GM10847 (cell line): ENCODE data around the gene CD164.

Experiments used
- POLR2A ChIP-seq: IDR thresholded peaks from 2 replicates; pipeline ENCODE4 v1.6.1; 2011; ENCODE audit not compliant: insufficient read length; ENCODE audit errors: extremely low read depth

CD164 gene

DNA sequence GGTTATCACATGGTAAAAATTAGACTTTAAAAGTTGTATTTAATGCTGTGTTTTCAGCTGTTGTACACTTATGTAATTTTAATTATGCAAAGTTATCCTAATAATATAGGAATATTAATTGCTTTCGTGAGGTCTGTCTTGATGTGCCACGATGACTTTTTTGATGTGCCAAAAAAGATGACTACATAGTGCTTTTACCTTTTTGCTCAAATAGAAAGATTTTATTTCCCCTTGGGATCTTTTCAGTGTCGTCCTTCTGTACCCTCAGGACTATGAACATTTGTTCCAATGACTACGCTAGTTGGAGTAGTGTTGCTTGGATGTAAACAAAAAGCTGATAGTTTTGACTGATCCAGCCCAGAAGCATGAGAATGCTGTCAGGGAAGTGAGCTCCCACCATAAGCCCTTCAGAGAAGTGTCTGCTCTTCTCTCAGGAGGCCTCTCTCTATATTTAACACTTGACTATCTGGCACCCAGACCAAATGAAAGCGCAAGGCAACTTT is 1.2 kb upstream of the CD164 start:
- no peak for TF ChIP-seq POLR2A

GRCh38 chr6:109382576-109383437 is 540 bp upstream of the CD164 start:
- TF ChIP-seq POLR2A = no peak

- no peak for TF ChIP-seq POLR2A
Measured at GRCh38 chr6:109381061-109381746, 1.1 kb downstream of the CD164 start.

- no peak for TF ChIP-seq POLR2A
Measured at GRCh38 chr6:109379711-109380110, 2.6 kb downstream of the CD164 start.

GRCh38 chr6:109377717-109378116 is 4.5 kb downstream of the CD164 start:
- no peak for TF ChIP-seq POLR2A

DNA sequence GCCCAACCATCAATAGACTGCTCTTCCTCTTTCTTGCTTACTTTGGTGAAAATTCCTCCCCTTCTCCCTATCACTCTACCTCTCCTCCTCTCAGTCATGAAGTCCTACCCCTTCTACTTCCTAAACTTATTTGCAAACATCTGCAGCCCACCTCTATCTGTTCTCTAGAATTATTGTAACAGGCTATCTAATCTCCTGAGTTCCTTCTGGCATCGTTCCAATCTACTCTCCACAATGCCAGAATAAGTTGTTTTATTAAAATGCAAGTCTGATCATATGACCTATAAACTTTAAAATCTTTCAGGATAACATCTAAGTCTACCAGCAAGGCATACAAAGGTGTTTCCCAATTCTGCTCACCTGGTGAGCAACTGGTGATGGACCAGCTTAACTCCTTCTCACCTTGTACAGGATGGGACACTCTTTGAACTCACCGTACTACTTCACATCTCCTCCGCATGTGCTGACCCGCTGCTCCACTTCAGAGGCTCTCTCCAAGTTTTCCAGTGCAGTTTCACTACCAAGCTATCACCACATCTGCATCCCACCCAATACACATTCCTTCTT is 7.9 kb downstream of the CD164 start:
- no peak for TF ChIP-seq POLR2A

GRCh38 chr6:109373762-109374161 is 8.5 kb downstream of the CD164 start:
- no peak for TF ChIP-seq POLR2A

DNA sequence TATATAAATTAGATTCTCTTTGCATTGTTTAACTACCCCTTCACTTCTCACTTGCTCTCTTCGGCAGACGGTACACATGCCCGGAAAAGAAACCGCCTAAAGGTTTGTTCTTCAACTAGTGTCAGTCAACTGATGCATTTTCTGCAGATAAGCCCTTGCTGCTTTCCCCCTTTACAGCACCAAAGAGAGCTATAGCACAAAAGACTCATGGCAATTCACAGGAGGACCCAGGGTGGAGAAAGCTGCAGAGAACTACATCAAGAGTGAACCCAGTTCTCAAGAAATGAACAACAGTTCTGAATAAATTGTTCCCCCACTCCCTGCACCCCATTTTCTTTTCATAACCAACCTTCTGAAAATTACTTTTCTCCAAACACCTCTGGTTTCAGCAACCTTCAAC is 8.9 kb downstream of the CD164 start:
- no peak for TF ChIP-seq POLR2A

DNA sequence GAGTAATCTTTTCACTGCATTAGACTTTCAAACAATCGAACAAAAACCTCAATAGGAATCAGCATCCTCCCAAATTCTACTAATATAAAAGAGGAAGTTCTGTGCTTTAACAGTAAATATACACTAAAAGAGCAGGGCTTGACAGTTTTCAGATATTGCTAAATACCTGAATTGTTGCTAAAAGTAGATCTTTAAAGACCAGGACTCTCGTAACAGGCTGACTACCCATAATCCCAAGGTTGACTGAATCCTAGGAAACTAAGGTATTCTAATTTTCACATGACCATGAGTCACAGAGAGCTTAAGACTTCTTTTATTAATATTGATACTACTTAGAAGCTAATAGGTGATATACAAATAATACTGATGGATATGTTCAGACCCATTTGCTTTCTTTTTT is 10.1 kb downstream of the CD164 start:
- no peak for TF ChIP-seq POLR2A

DNA sequence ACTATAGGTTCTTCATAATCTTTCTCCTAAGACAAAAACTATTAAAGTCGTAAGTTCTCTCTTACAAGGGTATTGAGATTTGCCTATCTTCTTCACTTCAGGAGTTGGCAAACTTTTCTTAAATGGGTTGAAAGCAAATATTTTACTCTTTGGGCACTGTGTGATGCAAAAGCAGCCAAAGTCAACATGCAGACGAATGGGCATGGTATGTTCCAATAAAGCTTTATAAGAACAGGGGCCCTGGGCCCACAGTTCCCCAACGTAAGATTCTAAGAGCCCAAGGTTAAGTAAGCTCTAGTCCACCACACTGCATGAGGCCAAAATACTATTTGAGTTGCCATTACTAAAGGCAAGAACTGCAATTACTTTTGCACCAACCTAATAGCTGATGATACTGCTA is 11.5 kb downstream of the CD164 start:
- no peak for TF ChIP-seq POLR2A

- TF ChIP-seq POLR2A = no peak
Measured at GRCh38 chr6:109370336-109370735, 11.9 kb downstream of the CD164 start.

DNA sequence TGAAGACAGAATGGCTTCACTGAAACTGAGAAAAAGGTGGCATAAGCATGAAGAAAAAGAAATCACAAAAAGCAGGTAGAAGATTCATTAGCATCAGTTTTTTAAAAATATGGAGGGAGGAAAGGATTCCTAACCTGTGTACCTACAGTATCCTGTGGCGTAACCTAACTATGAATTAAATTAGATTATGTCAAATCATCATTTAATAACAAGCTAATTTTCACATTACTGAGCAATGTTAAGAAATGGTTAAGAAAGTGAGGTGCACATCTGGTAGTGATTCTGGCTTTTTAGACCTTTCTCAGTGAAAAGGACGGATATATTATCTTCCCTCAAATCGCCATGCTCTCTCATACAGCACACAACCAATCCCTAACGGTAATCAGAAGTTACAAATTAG is 12.5 kb downstream of the CD164 start:
- no peak for TF ChIP-seq POLR2A

DNA sequence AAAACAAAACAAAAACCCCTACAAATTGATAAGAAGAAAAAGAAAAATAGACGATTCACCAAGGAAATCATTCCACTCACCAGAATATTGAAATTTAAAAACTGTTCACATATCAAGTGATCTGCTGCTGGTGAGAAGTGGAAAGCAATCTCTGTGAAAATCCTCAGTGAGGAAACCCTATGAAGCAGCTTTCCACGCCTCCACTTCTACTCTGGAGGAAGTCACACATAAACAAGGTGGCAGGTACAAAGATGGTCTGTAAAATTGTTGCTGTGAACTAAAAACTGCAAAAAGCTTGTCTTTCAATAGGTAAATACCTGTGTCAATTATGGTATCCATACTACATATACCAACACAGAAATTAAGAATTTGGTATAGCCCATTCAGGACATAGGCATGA is 18.5 kb downstream of the CD164 start:
- TF ChIP-seq POLR2A = no peak

DNA sequence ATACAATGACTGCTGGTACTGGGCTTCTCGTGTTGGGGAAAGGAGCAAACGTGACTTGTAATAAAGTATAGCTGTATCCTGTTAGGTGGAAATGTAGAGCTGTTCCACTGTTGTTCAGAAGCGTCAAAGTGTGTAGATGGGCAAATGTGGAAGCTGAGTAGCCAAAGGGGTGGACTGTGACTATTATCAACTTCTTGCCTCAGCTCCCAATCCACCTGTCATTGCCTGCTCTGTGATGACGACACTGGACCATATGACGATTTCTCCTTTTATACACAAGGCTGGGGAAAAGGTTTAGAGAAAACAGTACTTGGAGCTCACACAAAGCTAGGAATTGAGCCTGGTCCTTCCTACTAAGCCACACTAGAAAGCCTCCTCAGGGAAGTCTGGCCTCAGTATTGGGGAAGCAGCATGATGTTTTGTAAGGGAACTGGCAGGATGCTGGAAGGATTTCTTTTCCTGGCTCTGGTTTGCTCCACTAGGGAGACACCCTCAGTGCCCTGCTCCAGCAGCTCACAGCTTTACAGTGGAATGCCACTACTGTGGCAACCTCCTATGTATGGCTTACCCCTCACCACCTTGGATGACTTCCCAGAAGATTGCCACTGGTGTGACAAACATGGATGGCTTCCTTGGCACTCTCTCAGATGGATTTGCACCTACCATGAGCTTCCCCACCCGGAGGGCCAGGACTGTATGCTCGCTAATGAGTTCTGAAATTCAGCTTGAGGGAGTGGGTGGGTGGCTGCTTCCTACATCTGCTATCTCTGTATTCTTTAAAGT is 20.0 kb downstream of the CD164 start:
- TF ChIP-seq POLR2A = no peak

DNA sequence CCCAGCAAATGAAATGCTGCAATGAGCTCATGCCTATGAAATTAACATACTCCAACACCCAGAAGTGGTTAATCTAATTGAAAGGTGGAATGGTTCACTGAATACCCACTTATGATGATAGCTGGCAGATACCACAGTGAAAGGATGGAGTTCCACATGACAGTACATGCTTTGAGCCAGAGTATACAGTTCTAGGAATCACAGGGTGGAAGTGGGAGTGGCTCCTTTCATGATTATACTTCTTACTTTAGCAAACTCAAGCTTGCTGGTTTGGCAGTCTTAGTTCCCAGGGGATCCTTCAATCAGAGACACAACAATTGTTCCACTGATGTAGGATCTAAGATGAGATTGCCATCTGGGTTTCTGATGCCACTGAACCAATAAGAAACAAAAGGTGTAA is 21.5 kb downstream of the CD164 start:
- no peak for TF ChIP-seq POLR2A
